GM10847 (cell line): ENCODE measurements around the gene RFPL1.
"Not testable (repeated sequence)": the region's sequence is repeated elsewhere in the genome, so short reads cannot be mapped to it uniquely, and the experiment has no call there.

Experiments used
- POLR2A ChIP-seq: IDR thresholded peaks from 2 replicates; pipeline ENCODE4 v1.6.1; 2011; ENCODE audit not compliant: insufficient read length; ENCODE audit errors: extremely low read depth

The RFPL1 gene

GRCh38 chr22:29438283-29438682, at the start of gene RFPL1:
TSS of gene RFPL1 (plus strand) at chr22:29438583.
- not testable (repeated sequence) for TF ChIP-seq POLR2A

GRCh38 chr22:29388759-29389090, 49.7 kb upstream of the RFPL1 start:
- no peak for TF ChIP-seq POLR2A

GRCh38 chr22:29390270-29390669, 48.1 kb upstream of the RFPL1 start:
- no peak for TF ChIP-seq POLR2A

GRCh38 chr22:29391546-29391945, 46.8 kb upstream of the RFPL1 start:
- TF ChIP-seq POLR2A: no peak

- no peak for TF ChIP-seq POLR2A
These were observed 45.3 kb upstream of the RFPL1 start for GRCh38 chr22:29393019-29393608.

- TF ChIP-seq POLR2A: no peak
These were observed 43.3 kb upstream of the RFPL1 start for GRCh38 chr22:29394931-29395581.

- no peak for TF ChIP-seq POLR2A
These were observed 42.3 kb upstream of the RFPL1 start for GRCh38 chr22:29396126-29396525.

GRCh38 chr22:29397791-29398190, 40.6 kb upstream of the RFPL1 start:
- TF ChIP-seq POLR2A: no peak

- TF ChIP-seq POLR2A: no peak
These were observed 37.8 kb upstream of the RFPL1 start for GRCh38 chr22:29400576-29400975.

GRCh38 chr22:29408940-29409339, 29.4 kb upstream of the RFPL1 start:
- no peak for TF ChIP-seq POLR2A

- no peak for TF ChIP-seq POLR2A
These were observed 11.9 kb upstream of the RFPL1 start for GRCh38 chr22:29426476-29426875.

- no peak for TF ChIP-seq POLR2A
These were observed 11.1 kb upstream of the RFPL1 start for GRCh38 chr22:29427176-29427760.

GRCh38 chr22:29431986-29432385, 6.4 kb upstream of the RFPL1 start:
- TF ChIP-seq POLR2A: no peak

- TF ChIP-seq POLR2A: no peak
These were observed 4.5 kb upstream of the RFPL1 start for GRCh38 chr22:29433856-29434255.

GRCh38 chr22:29434288-29434687, 4.1 kb upstream of the RFPL1 start:
- no peak for TF ChIP-seq POLR2A

- no peak for TF ChIP-seq POLR2A
These were observed 2.9 kb upstream of the RFPL1 start for GRCh38 chr22:29435236-29436136.
